Liver (tissue), 3 donors: ENCODE measurements around the gene APOD.

Source experiments
- EGR1 ChIP-seq, 2 donors: IDR thresholded peaks; 2 replicates each; pipeline ENCODE4 v1.6.1; 2016 to 2018; ENCODE audit warnings: antibody characterized with exemption in 2 of 2, low read depth in 2 of 2
- GABPA ChIP-seq, 2 donors: IDR thresholded peaks in 1 of 2; conservative IDR thresholded peaks in 1 of 2; 2 replicates each; pipeline ENCODE4 v1.6.1; 2016; ENCODE audit warnings: antibody characterized with exemption in 2 of 2, mild to moderate bottlenecking in 1 of 2, moderate library complexity in 1 of 2
- JUND ChIP-seq, 2 donors: IDR thresholded peaks; 2 replicates each; pipeline ENCODE4 v1.6.1; 2016; ENCODE audit warnings: antibody characterized with exemption in 2 of 2
- MAX ChIP-seq: IDR thresholded peaks from 2 replicates; pipeline ENCODE4 v1.6.1; 2016; ENCODE audit warnings: antibody characterized with exemption
- RAD21 ChIP-seq, 2 donors: IDR thresholded peaks; 2 replicates each; pipeline ENCODE4 v1.6.1; 2016; ENCODE audit warnings: antibody characterized with exemption in 2 of 2, mild to moderate bottlenecking in 2 of 2
- RXRA ChIP-seq, 2 donors: IDR thresholded peaks; 2 replicates each; pipeline ENCODE4 v1.6.1; 2017 to 2018; ENCODE audit warnings: antibody characterized with exemption in 2 of 2, mild to moderate bottlenecking in 1 of 2
- TAF1 ChIP-seq: conservative IDR thresholded peaks from 2 replicates; pipeline ENCODE4 v1.6.1; 2016; ENCODE audit warnings: antibody characterized with exemption, mild to moderate bottlenecking
- YY1 ChIP-seq: IDR thresholded peaks from 2 replicates; pipeline ENCODE4 v1.6.1; 2016; ENCODE audit warnings: antibody characterized with exemption, mild to moderate bottlenecking
- TF ChIP-seq, protein P1 (sequence below): fragments of 150-350 bp; IDR thresholded peaks from 2 replicates; pipeline ENCODE4 v1.5.1; 2017; ENCODE audit warnings: improper control_type of control experiment, low read depth, low read length; ENCODE audit not compliant: missing input control
- donor health status: healthy.
- donor health status: healthy.

- TF ChIP-seq, protein P1, sequence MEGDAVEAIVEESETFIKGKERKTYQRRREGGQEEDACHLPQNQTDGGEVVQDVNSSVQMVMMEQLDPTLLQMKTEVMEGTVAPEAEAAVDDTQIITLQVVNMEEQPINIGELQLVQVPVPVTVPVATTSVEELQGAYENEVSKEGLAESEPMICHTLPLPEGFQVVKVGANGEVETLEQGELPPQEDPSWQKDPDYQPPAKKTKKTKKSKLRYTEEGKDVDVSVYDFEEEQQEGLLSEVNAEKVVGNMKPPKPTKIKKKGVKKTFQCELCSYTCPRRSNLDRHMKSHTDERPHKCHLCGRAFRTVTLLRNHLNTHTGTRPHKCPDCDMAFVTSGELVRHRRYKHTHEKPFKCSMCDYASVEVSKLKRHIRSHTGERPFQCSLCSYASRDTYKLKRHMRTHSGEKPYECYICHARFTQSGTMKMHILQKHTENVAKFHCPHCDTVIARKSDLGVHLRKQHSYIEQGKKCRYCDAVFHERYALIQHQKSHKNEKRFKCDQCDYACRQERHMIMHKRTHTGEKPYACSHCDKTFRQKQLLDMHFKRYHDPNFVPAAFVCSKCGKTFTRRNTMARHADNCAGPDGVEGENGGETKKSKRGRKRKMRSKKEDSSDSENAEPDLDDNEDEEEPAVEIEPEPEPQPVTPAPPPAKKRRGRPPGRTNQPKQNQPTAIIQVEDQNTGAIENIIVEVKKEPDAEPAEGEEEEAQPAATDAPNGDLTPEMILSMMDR: no peak
- no peak for TF ChIP-seq MAX
- no peak for TF ChIP-seq TAF1
- no peak for TF ChIP-seq RAD21 (IDR thresholded peaks at IDR 0.05)
- TF ChIP-seq JUND (IDR thresholded peaks at IDR 0.05): no peak
- no peak for TF ChIP-seq EGR1 (IDR thresholded peaks at IDR 0.05; ENCODE audit: low read depth in 2 of 2)
- no peak for TF ChIP-seq YY1
- no peak for TF ChIP-seq RXRA (IDR thresholded peaks at IDR 0.05)
- no peak for TF ChIP-seq GABPA (IDR thresholded peaks at IDR 0.05 in 1 of 2, conservative IDR thresholded peaks at IDR 0.05 in 1 of 2)
These were observed 33.0 kb downstream of the APOD start for GRCh38 chr3:195550723-195551122.
